22Rv1 (cell line): Measurements from ENCODE around the gene NPHP4.

ENCODE experiments used
- H3K27ac ChIP-seq: fragments of 450-650 bp; 2 replicates; pipeline ENCODE4 v1.5.1; 2017
- ZFX ChIP-seq: fragments of 450-650 bp; IDR thresholded peaks from 2 replicates; pipeline ENCODE4 v1.6.1; 2017; ENCODE audit warnings: antibody characterized with exemption, borderline replicate concordance
- TF ChIP-seq, protein P1 (sequence below): fragments of 450-650 bp; IDR thresholded peaks from 2 replicates; pipeline ENCODE4 v1.5.1; 2017; ENCODE audit warnings: mild to moderate bottlenecking

NPHP4 gene

DNA sequence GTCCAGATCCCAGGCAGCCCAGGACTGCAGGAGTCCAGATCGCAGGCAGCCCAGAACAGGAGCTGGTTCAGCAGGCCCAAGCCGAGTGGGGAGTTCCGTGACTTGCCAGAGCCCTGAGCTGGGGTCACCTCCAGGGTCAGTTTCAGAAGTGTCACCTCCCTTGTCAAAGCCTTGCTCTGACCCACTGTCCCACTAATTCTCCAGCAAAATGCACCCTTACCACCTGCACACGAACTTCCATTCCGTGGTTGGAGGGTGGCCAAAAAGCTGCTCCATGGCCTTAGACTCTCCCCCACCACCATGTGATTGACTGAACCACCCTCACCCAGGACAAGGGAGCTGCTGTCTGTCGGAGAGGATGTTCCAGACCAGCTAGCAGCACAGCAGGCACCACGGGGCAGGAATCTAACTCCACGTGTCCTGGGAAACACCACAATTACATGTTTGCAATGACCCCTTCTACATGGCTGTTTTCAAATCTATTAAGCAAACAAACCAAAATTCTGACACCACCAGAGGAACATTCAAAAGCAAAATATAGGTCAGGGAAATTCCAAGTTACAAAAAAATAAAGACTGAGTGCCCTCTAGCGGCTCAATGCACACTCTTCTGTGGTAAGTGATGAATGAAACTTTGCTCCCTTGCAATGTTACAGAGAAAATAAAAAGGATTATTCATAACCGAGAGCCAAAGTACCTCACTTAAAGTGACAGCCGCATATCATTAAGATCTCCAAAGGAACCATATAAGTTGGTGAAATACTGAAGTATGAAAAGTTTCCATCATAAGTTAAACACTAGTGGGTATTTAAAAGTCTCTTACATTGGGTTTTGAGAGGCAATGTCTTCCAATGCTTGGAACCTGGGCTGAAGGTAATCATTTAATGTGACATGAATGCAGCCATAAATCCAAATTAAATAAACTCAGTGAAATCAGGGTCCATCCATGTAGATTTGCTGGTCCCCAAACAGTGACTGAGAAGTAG lies 76.3 kb downstream of the NPHP4 start:
- no peak overlapping the region for H3K27ac ChIP-seq
- TF ChIP-seq, protein P1, sequence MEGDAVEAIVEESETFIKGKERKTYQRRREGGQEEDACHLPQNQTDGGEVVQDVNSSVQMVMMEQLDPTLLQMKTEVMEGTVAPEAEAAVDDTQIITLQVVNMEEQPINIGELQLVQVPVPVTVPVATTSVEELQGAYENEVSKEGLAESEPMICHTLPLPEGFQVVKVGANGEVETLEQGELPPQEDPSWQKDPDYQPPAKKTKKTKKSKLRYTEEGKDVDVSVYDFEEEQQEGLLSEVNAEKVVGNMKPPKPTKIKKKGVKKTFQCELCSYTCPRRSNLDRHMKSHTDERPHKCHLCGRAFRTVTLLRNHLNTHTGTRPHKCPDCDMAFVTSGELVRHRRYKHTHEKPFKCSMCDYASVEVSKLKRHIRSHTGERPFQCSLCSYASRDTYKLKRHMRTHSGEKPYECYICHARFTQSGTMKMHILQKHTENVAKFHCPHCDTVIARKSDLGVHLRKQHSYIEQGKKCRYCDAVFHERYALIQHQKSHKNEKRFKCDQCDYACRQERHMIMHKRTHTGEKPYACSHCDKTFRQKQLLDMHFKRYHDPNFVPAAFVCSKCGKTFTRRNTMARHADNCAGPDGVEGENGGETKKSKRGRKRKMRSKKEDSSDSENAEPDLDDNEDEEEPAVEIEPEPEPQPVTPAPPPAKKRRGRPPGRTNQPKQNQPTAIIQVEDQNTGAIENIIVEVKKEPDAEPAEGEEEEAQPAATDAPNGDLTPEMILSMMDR: peak; percentile 86
- no peak for TF ChIP-seq ZFX

DNA sequence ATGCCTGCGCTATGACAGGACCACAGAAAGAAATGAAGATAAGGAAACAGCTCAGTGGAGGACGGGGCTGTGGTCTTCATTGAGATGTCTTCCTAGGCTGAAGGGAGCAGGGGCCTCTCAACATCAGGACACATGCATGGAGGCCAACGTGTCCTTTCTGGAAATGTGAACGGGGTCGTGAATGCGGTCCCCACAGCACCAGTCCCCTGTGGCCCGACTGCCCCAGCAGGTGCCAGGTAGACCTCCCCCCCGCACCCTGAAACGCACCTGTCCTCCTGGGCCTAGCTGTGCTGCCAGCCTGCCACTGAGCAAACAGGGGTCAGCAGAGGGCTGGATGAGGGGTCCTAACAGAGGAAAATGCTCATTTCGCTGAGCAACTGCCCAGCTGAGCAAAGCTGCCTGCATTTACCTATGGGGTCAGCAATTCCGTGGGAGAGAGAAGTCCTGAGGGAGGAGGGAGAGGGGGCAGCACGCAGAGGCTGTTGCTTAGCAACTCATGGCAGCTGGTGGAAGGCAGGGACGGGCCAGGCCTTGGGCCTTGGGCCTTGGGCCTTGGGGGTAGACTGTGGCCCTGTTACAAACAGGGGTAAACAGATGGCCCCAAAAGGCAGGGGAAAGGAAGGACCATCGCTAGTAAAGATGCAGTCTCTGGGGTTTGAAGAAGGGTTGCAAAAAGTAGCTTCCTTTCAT lies 77.4 kb downstream of the NPHP4 start:
- no peak for TF ChIP-seq ZFX
- TF ChIP-seq, protein P1: no peak
- H3K27ac ChIP-seq: no peak overlapping the region

DNA sequence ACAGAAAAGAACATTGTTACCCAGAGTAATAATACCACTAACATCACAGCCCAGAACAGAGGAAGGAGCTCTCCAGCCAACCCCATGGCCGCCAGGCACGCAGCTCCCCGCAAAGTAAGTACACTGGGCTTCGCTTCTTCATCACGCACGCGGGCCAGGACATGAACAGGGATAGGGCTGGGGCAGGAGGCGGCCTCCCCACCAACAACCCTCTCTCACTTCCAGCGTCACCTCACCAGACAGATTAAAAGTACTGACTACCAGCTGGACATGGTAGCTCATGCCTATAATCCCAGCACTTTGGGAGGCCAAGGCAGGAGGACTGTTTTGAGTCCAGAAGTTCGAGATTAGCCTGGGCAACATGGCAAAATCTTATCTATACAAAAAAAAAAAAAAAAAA lies 78.3 kb downstream of the NPHP4 start:
- H3K27ac ChIP-seq: no peak overlapping the region
- TF ChIP-seq ZFX: no peak
- TF ChIP-seq, protein P1: no peak

DNA sequence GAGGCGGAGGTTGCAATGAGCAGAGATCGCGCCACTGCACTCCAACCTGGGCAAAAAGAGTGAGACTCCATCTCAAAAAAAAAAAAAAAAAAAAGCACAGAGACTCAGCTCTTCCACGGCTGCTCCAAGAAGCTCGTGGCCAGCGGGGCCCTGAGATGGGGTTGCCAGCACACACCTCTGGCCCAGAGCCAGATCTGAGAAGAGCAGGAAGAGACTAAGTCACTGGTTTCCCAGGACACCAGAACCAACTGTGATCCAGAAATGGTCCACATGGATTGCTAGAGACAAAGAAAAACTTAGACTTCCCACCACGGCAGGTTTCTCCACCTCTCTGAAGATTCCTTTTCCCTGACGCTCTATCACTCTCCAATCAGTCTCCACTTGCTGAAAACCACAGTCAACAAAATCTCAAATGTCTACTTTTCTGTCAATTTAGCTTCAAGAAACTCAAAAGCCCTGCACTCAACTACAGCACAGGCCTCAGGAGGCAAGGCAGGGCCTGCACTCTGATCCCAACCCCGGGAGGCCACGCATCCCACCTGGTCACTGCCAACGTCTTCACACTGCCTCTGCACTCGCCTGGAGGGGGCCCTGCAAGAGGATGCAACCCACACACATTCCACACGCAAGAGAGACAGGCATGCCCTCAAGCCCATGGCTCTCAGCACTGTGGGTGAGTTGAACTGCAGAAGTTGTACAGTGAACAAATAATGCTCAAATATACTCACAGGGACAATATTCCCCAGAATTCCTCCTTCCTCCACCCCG lies 79.0 kb downstream of the NPHP4 start:
- H3K27ac ChIP-seq: no peak overlapping the region
- no peak for TF ChIP-seq ZFX
- TF ChIP-seq, protein P1: no peak

DNA sequence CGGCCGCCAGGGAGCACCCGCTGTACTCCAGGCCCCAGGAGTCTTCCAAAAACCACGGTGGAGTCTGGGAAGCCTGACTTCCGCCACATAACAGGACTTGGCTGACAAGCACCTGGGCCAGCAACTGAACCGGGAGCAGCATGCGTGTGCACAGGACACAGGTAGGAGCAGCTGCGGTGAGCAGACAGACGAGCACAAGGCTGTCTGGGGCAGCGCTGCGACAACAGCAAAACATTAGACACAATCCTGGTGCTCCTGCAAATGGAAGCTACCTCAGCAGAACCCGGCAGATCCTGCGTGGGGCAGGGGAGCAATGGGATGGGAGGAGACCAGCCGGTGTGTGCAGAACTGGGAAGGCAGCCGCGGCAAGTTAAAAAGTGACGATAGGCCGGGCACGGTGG lies 80.4 kb downstream of the NPHP4 start:
- H3K27ac ChIP-seq: no peak overlapping the region

DNA sequence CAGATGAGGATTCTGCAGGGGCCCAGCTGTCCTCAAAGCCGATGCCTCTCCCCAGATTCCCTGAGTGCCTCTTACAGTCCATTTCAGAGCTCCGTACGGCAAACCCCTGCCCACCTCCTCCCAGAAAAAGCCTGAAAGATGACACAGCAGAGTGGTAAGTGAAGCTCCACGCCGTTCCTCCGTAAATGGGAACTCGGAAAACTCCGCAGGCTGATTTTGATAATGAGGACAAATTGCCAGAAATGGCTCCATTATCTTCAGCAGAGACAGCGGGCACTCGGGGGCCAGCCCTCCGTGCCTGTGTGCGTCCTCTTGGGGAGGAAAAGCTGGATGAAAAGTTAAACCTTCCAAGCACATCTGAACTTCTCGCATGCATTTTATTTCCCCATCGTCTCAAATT lies 81.1 kb downstream of the NPHP4 start:
- TF ChIP-seq, protein P1: no peak
- no peak for TF ChIP-seq ZFX
- H3K27ac ChIP-seq: no peak overlapping the region

More for the DNA sequence above, 80.4 kb downstream of the NPHP4 start:
- TF ChIP-seq, protein P1: no peak
- no peak for TF ChIP-seq ZFX
